ENCODE data around the gene HSF4. TPM values are rescaled to one million over a fixed set of nuclear protein-coding genes. Genes with fewer than 3 reads are reported as not detected.
A peak's percentile ranks its signal among the peaks of the same experiment; 100 is the strongest.

Gene HSF4
- total RNA-seq, 1 donor from 2014 or later: 5.5 TPM

DNA sequence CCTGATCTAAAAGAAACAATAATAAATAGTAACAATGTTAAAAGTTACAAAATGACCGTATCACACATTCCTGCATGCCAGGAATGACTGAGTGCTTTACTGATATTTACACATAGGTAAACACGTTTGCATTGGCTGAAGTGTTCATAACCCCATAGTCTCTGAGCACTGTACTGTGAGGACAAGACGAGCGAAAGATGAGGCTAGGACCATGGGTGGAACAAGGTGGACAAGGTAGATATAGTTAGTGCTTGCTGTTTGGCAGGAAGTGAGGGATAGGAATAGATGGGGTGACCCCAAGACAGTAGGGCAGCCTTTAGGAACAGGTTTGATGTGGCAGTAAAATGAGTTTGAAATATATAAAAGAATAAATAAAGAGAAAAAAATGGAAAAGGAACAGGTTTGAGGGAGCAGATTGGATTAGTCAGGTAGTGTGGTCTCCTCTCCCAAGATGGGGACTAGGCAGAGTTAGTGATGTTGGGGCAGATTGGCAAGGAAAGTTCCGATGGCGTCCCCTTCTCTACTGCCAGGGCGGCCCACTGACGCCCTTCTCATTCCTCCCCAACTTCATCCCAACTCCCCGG is 27.0 kb downstream of the HSF4 start:
- H3K36me3 ChIP-seq (ENCODE audit: control insufficient read depth, insufficient read depth, low read length): peaks cover 2% of the 10 kb centered on the region

DNA sequence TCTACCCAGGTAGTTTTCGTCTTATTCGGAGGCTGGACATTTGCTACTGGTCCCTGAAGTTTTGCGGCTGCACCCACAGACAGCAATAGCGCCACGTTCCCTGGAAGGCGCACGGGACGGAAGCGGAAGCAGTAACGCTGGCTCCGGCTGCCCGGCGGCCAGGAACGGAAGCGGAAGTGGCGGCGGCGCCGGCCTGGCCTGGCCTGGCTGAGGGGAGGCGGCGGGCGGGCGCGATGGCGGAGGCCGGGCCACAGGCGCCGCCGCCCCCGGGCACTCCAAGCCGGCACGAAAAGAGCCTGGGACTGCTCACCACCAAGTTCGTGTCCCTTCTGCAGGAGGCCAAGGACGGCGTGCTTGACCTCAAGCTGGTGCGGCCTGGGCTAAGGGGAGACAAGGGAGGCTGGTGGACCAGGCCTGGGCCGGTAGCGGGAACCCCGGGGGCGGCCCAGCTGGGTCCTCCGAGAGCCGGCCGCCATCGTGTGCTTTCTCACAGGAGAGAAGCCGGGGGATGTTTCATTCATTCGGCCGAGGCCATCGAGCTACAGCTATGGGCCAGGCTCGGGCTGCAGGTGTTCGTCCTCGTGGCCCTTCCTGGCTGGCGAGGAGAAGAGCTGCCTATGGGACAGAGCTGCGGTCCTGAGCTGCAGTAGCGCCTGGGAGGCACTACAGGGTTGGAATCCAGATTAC is 27.6 kb downstream of the HSF4 start, which contains the start of gene E2F4:
Gene E2F4 (plus strand): TSS at position 161 of the 687 bp plus-strand sequence. CDS start 73 bp downstream, at position 234.
- TF ChIP-seq, protein P1, sequence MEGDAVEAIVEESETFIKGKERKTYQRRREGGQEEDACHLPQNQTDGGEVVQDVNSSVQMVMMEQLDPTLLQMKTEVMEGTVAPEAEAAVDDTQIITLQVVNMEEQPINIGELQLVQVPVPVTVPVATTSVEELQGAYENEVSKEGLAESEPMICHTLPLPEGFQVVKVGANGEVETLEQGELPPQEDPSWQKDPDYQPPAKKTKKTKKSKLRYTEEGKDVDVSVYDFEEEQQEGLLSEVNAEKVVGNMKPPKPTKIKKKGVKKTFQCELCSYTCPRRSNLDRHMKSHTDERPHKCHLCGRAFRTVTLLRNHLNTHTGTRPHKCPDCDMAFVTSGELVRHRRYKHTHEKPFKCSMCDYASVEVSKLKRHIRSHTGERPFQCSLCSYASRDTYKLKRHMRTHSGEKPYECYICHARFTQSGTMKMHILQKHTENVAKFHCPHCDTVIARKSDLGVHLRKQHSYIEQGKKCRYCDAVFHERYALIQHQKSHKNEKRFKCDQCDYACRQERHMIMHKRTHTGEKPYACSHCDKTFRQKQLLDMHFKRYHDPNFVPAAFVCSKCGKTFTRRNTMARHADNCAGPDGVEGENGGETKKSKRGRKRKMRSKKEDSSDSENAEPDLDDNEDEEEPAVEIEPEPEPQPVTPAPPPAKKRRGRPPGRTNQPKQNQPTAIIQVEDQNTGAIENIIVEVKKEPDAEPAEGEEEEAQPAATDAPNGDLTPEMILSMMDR (IDR thresholded peaks at IDR 0.05; ENCODE audit: insufficient read depth, low read length, poor library complexity, severe bottlenecking): no peak
- peak within 1 kb of the TSS; percentile 94 for H3K4me3 ChIP-seq (ENCODE audit: low read depth, low read length)
- DNase-seq (ENCODE audit: low read depth): no peak
- H3K27me3 ChIP-seq (ENCODE audit: control insufficient read depth, insufficient read depth, low read length): no peaks in the 10 kb centered on the region
- H3K36me3 ChIP-seq (ENCODE audit: control insufficient read depth, insufficient read depth, low read length): peaks cover 2% of the 10 kb centered on the region

More for the DNA sequence above, 27.0 kb downstream of the HSF4 start:
- DNase-seq (ENCODE audit: low read depth): no peak
- TF ChIP-seq, protein P1 (IDR thresholded peaks at IDR 0.05; ENCODE audit: insufficient read depth, low read length, poor library complexity, severe bottlenecking): no peak
- no peaks in the 10 kb centered on the region for H3K27me3 ChIP-seq (ENCODE audit: control insufficient read depth, insufficient read depth, low read length)
- H3K4me3 ChIP-seq (ENCODE audit: low read depth, low read length): peak overlapping the region; percentile 31

DNA sequence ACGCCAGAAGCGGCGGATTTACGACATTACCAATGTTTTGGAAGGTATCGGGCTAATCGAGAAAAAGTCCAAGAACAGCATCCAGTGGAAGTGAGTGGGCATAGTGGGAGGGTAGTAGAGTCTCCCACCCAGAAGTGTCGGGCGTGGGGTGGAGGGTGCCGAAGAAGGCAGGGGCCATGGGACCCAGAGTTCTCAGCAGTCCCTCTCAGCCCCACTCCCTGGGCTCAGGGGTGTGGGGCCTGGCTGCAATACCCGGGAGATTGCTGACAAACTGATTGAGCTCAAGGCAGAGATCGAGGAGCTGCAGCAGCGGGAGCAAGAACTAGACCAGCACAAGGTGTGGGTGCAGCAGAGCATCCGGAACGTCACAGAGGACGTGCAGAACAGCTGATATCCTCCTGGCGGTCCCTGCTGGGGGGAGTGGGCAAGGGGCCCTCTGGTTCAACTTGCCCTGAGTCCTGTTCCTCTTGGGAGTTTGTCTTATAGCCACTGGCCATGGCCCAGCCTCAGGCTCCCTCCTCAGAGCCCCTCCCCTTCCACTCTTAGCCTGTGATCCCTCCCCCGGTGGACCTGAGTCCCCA is 28.3 kb downstream of the HSF4 start:
- Histone ChIP-seq H3K36me3 (ENCODE audit: control insufficient read depth, insufficient read depth, low read length) (peaks cover 2% of the 10 kb centered on the region), H3K27me3 (ENCODE audit: control insufficient read depth, insufficient read depth, low read length) (no peaks in the 10 kb centered on the region), H3K4me3 (ENCODE audit: low read depth, low read length) (peak overlapping the region; percentile 94)
- DNase-seq (ENCODE audit: low read depth): no peak
- TF ChIP-seq, protein P1 (IDR thresholded peaks at IDR 0.05; ENCODE audit: insufficient read depth, low read length, poor library complexity, severe bottlenecking): no peak

DNA sequence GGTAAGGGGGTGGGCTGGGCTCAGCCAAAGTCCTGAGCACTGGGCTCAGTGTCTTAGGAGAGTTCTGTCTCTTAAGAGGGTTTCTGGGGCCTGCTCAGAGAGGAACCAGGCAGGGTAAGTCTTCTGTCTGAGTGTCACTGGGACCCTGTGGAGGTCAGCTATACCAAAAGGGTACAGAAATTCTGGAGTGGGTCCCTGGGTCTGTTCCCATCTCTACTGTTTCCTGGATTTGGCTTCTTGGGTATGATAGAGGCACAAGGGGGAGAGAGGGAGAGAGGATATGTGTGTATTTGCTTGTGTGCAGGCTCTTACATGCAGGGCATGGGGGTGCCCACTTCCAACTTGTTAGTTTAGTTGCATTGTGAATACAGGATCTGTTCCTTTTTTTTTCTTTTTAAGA is 29.0 kb downstream of the HSF4 start:
- DNase-seq (ENCODE audit: low read depth): no peak
- Histone ChIP-seq H3K27me3 (ENCODE audit: control insufficient read depth, insufficient read depth, low read length) (no peaks in the 10 kb centered on the region), H3K4me3 (ENCODE audit: low read depth, low read length) (no peak overlapping the region), H3K36me3 (ENCODE audit: control insufficient read depth, insufficient read depth, low read length) (peaks cover 2% of the 10 kb centered on the region)
- TF ChIP-seq, protein P1 (IDR thresholded peaks at IDR 0.05; ENCODE audit: insufficient read depth, low read length, poor library complexity, severe bottlenecking): no peak

DNA sequence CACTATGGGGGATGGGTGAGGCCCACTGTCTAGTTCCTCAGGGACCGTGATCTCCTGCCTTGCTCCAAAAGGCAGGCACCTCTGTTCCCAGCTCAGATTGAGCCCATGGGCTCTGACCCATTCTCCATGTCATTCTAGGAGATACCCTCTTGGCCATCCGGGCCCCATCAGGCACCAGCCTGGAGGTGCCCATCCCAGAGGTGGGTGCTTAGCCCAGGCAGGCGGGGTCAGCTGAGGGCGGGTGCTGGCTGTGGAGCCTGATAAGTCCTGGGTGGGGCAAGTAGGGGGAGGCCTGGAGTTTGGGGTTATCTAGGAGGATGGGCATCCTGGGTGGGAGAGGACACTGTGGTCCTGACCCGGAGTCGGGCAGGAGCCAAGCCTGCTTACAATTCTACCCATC is 29.7 kb downstream of the HSF4 start:
- peaks cover 2% of the 10 kb centered on the region for H3K36me3 ChIP-seq (ENCODE audit: control insufficient read depth, insufficient read depth, low read length)
- TF ChIP-seq, protein P1 (IDR thresholded peaks at IDR 0.05; ENCODE audit: insufficient read depth, low read length, poor library complexity, severe bottlenecking): no peak

More for the DNA sequence above, 29.7 kb downstream of the HSF4 start:
- DNase-seq (ENCODE audit: low read depth): no peak
- Histone ChIP-seq H3K4me3 (ENCODE audit: low read depth, low read length) (no peak overlapping the region), H3K27me3 (ENCODE audit: control insufficient read depth, insufficient read depth, low read length) (no peaks in the 10 kb centered on the region)
